KMS-11 (cell line): ENCODE measurements around the gene PSEN2.

Experiments
- H2AFZ ChIP-seq: fragments of 200-600 bp; sonication (generic); 2 replicates; pipeline ENCODE4 v1.6.1; 2016; ENCODE audit warnings: antibody characterized with exemption, mixed run types, low read depth
- H3K27ac ChIP-seq: fragments of 200-600 bp; sonication (generic); 2 replicates; pipeline ENCODE4 v1.6.1; 2016; ENCODE audit warnings: mild to moderate bottlenecking, mixed run types
- H3K27me3 ChIP-seq: fragments of 200-600 bp; sonication (generic); 2 replicates; pipeline ENCODE4 v1.6.1; 2017; ENCODE audit warnings: mild to moderate bottlenecking, low read depth, mixed run types, moderate library complexity; ENCODE audit not compliant: insufficient read depth
- H3K36me3 ChIP-seq: fragments of 200-600 bp; sonication (generic); 2 replicates; pipeline ENCODE4 v1.6.1; 2017; ENCODE audit warnings: mild to moderate bottlenecking, mixed run types; ENCODE audit not compliant: insufficient read depth
- H3K4me1 ChIP-seq: fragments of 200-600 bp; sonication (generic); 2 replicates; pipeline ENCODE4 v1.6.1; 2016; ENCODE audit warnings: mild to moderate bottlenecking, low read depth, mixed run types; ENCODE audit not compliant: poor library complexity, severe bottlenecking
- H3K4me2 ChIP-seq: fragments of 200-600 bp; sonication (generic); 2 replicates; pipeline ENCODE4 v1.7.0; 2016; ENCODE audit warnings: mild to moderate bottlenecking, mixed run types
- H3K4me3 ChIP-seq: fragments of 200-600 bp; sonication (generic); IDR thresholded peaks from 2 replicates; pipeline ENCODE4 v1.6.1; 2017; ENCODE audit warnings: low read depth, low read length, mixed read lengths; ENCODE audit not compliant: insufficient read depth
- H3K79me2 ChIP-seq: fragments of 200-600 bp; sonication (generic); 2 replicates; pipeline ENCODE4 v1.6.1; 2016; ENCODE audit warnings: low read depth, mixed run types; ENCODE audit not compliant: insufficient read depth
- H3K9ac ChIP-seq: fragments of 200-600 bp; sonication (generic); 2 replicates; pipeline ENCODE4 v1.6.1; 2016; ENCODE audit warnings: mild to moderate bottlenecking, mixed run types
- H4K20me1 ChIP-seq: fragments of 200-600 bp; sonication (generic); 2 replicates; pipeline ENCODE4 v1.6.1; 2016; ENCODE audit warnings: mild to moderate bottlenecking, mixed run types; ENCODE audit not compliant: insufficient read depth
- TF ChIP-seq, protein P1 (sequence below): fragments of 200-600 bp; sonication (generic); conservative IDR thresholded peaks from 2 replicates; pipeline ENCODE4 v1.6.1; 2017; ENCODE audit warnings: low read depth, mild to moderate bottlenecking, antibody characterized with exemption, low read length, moderate library complexity, mixed read lengths

Gene PSEN2

DNA sequence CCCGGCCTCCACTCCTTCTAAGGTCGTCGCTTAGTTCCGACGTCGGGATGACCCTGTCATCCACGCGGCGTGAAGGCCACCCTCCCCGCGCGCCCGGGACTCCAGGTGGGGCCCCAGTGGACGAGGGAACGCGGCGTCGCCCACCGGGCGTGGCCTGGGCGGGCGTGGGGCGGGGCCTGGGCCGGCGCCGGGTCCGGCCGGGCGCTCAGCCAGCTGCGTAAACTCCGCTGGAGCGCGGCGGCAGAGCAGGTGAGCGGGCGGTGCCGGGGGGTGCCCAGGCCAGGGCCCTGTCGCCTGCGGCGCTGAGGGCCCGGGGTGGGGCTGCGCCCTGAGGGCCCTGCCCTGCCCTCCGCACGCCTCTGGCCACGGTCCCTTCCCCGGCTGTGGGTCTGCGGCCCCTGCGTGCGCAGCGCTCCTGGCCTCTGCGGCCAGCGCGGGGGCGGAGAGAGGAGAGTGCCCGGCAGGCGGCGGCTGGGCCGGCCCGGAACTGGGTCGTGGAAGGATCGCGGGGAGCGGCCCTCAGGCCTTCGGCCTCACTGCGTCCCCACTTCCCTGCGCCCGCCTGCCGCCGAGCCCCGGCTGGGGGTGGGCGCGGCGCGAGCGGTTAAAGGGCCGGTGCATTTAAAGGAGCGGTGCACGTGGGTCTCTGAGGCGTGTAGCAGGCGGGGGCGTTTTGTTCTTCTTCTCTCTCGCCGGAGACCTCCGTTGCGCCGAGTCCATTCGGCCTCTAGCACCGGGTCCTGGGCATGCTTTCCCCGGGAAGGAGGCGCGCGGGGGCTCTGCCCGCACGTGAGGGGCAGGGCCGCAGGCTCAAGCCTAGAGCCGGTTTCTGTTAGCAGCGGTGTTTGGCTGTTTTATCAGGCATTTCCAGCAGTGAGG is at the start of gene PSEN2:
PSEN2 (plus strand) TSS at position 216 of the 879 bp plus-strand sequence. CDS start 11,292 bp downstream, outside the sequence.
- Histone ChIP-seq H3K79me2 (no peaks in the 10 kb centered on the region), H3K4me3 (peak within 1 kb of the TSS; percentile 54), H3K4me2 (peak within 1 kb of the TSS; percentile 98), H3K27ac (no peak within 1 kb of the TSS), H3K9ac (peak within 1 kb of the TSS; percentile 67), H3K27me3 (no peaks in the 10 kb centered on the region), H3K4me1 (peaks cover 18% of the 10 kb centered on the region), H3K36me3 (no peaks in the 10 kb centered on the region), H4K20me1 (no peaks in the 10 kb centered on the region), H2AFZ (peak within 1 kb of the TSS; percentile 97)
- TF ChIP-seq, protein P1, sequence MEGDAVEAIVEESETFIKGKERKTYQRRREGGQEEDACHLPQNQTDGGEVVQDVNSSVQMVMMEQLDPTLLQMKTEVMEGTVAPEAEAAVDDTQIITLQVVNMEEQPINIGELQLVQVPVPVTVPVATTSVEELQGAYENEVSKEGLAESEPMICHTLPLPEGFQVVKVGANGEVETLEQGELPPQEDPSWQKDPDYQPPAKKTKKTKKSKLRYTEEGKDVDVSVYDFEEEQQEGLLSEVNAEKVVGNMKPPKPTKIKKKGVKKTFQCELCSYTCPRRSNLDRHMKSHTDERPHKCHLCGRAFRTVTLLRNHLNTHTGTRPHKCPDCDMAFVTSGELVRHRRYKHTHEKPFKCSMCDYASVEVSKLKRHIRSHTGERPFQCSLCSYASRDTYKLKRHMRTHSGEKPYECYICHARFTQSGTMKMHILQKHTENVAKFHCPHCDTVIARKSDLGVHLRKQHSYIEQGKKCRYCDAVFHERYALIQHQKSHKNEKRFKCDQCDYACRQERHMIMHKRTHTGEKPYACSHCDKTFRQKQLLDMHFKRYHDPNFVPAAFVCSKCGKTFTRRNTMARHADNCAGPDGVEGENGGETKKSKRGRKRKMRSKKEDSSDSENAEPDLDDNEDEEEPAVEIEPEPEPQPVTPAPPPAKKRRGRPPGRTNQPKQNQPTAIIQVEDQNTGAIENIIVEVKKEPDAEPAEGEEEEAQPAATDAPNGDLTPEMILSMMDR = no peak

DNA sequence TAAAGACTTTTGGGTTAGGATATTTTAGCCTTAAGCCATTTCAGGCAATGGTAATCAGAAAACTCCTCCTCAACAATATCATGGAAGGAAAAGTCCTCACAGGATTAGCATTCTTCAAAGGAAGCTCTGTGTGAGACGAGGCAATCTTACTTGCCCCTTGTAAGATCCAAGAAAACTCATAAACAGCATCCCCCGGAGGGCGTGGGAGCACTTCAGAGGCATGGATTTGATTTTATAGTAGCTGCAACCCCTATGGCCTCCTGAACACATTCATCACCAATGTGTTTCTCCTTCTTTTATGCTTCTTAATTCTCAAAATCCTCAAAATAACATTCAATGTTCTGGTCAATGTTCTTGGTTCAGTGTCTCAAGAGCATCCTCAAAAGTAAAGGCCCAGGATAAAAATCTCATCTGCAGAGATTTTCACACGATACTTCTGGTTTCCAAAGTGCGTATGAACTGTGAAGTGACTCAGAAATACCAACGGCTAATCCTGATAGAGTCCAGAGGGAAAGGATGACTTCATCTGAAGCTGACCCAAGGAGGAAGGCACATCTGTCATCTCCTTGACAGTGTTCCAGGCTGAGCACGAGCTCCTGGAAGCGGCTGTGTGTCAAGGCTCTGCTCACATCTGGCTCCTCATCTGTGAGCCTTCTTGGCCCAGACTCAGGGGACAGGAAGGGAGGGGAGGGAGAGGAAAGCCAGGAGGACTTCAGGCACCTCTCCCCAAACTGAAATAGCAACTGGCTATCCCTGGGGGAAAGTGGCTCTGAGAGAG is 49.3 kb upstream of the PSEN2 start:
- Histone ChIP-seq H3K4me2 (no peak overlapping the region), H4K20me1 (no peaks in the 10 kb centered on the region), H2AFZ (no peak overlapping the region), H3K79me2 (no peaks in the 10 kb centered on the region), H3K4me3 (no peak overlapping the region), H3K27me3 (no peaks in the 10 kb centered on the region), H3K27ac (no peak overlapping the region), H3K9ac (no peak overlapping the region), H3K4me1 (no peaks in the 10 kb centered on the region), H3K36me3 (no peaks in the 10 kb centered on the region)
- TF ChIP-seq, protein P1 = no peak

DNA sequence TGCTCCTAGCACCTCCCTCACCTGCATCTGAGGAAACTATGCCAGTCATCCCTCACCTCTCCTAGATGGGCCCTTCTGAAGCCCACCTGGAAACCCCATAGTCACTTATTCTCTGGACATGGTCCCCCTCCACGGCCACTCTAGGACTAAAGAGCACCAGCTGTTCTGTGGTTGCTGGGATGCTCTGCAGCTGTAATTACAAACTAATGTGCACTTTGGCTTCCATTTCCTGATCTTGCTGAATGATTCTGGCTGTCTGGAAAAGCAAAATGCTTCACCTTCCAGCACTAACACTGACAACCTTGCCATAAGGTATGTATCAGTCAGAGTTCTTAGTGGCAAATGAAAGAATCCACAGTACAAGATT is 48.7 kb upstream of the PSEN2 start:
- Histone ChIP-seq H3K79me2 (no peaks in the 10 kb centered on the region), H4K20me1 (no peaks in the 10 kb centered on the region), H3K27ac (no peak overlapping the region), H3K4me3 (no peak overlapping the region), H2AFZ (no peak overlapping the region), H3K36me3 (no peaks in the 10 kb centered on the region), H3K4me1 (no peaks in the 10 kb centered on the region), H3K9ac (no peak overlapping the region), H3K4me2 (no peak overlapping the region), H3K27me3 (no peaks in the 10 kb centered on the region)
- TF ChIP-seq, protein P1 = no peak

DNA sequence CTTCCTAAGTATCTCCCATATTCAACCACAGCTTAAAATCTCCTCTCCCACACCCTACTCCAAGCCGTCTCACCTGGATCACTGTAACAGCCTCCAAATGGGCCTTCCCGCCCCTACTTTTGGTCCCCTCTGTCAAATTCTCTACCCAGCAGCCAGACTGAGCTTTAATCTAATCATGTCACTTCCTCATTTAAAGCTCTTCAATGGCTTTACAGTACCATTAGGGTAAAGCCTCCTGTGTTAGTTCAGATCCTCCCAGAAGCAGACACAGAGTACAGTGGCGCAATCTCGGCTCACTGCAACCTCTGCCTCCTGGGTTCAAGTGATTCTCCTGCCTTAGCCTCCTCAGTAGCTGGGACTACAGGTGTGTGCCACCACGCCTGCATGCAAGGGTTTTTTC is 46.8 kb upstream of the PSEN2 start:
- Histone ChIP-seq H4K20me1 (no peaks in the 10 kb centered on the region), H3K27me3 (no peaks in the 10 kb centered on the region), H3K4me3 (no peak overlapping the region), H2AFZ (no peak overlapping the region), H3K27ac (no peak overlapping the region), H3K9ac (no peak overlapping the region), H3K4me1 (peaks cover 13% of the 10 kb centered on the region), H3K36me3 (no peaks in the 10 kb centered on the region), H3K79me2 (no peaks in the 10 kb centered on the region), H3K4me2 (no peak overlapping the region)
- TF ChIP-seq, protein P1 = no peak
